22Rv1 (cell line): ENCODE results near the gene C1QTNF9.
"Not testable (repeated sequence)": the region's sequence is repeated elsewhere in the genome, so short reads cannot be mapped to it uniquely, and the experiment has no call there.

Source experiments
- H3K27ac ChIP-seq: fragments of 450-650 bp; 2 replicates; pipeline ENCODE4 v1.5.1; 2017
- CTCF ChIP-seq: fragments of 450-650 bp; IDR thresholded peaks from 2 replicates; pipeline ENCODE4 v1.5.1; 2017; ENCODE audit warnings: mild to moderate bottlenecking
- ZFX ChIP-seq: fragments of 450-650 bp; IDR thresholded peaks from 2 replicates; pipeline ENCODE4 v1.6.1; 2017; ENCODE audit warnings: antibody characterized with exemption, borderline replicate concordance

Gene C1QTNF9

GRCh38 chr13:24351423-24351822, 42.0 kb downstream of the C1QTNF9 start:
- H3K27ac ChIP-seq, result no peak overlapping the region
- TF ChIP-seq CTCF (no peak), ZFX (no peak)

GRCh38 chr13:24353736-24354135, 44.4 kb downstream of the C1QTNF9 start:
- no peak for TF ChIP-seq CTCF
- TF ChIP-seq ZFX, result no peak

GRCh38 chr13:24355103-24355502, 45.7 kb downstream of the C1QTNF9 start:
- TF ChIP-seq ZFX (no peak), CTCF (no peak)
- no peak overlapping the region for H3K27ac ChIP-seq

More at GRCh38 chr13:24353736-24354135, 44.4 kb downstream of the C1QTNF9 start:
- no peak overlapping the region for H3K27ac ChIP-seq

- H3K27ac ChIP-seq, result no peak overlapping the region
- TF ChIP-seq CTCF (no peak), ZFX (no peak)
These were observed 46.9 kb downstream of the C1QTNF9 start for GRCh38 chr13:24356270-24356669.

GRCh38 chr13:24356837-24357236, 47.5 kb downstream of the C1QTNF9 start:
- H3K27ac ChIP-seq, result no peak overlapping the region
- TF ChIP-seq CTCF (no peak), ZFX (no peak)

GRCh38 chr13:24357756-24358155, 48.4 kb downstream of the C1QTNF9 start:
- TF ChIP-seq CTCF, result no peak
- no peak for TF ChIP-seq ZFX
- H3K27ac ChIP-seq, result no peak overlapping the region

GRCh38 chr13:24358836-24359235, 49.5 kb downstream of the C1QTNF9 start:
- H3K27ac ChIP-seq, result not testable (repeated sequence)

GRCh38 chr13:24359252-24359651, 49.9 kb downstream of the C1QTNF9 start:
- not testable (repeated sequence) for H3K27ac ChIP-seq
